Measurements from ENCODE around the gene MAT2B. TPM values are rescaled to one million over a fixed set of nuclear protein-coding genes. Genes with fewer than 3 reads are reported as not detected.

Gene MAT2B
- 73.0 and 79.5 TPM in 2 replicates for total RNA-seq

DNA sequence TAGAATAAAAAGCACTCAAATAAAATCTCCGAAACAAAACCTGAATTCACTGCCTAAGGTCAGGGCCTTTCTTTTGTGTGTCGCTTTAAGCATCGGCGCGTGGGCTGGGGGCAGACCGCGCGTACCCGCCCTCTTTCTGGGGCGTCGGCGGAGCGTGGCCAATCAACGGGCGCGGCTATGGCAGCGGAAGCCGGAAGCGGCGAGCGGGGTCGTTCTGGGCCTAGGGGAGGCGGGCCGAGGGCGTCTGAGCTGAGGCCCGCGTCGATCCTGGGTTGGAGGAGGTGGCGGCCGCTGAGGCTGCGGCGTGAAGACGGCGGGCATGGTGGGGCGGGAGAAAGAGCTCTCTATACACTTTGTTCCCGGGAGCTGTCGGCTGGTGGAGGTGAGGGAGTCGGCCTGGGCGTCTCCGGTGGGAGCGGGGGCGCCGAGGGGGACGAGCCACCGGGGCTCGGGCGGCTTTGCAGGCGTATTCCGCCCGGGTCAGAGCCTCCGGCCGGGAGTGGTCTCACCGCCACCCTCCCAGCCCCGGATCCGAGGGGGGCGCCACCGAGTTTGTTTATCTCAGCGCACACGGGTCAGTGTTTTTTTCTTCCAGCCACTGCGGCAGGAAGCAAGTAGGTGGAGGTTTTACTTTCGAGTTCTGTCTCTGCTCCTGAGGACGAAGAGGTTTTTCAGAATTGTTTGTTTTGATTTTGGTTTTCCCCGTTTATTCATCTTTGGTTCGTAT lies at the start of gene MAT2B:
TSS of gene MAT2B (plus strand) at position 252 of the 727 bp plus-strand sequence. CDS start at position 320, 68 bp downstream.

DNA sequence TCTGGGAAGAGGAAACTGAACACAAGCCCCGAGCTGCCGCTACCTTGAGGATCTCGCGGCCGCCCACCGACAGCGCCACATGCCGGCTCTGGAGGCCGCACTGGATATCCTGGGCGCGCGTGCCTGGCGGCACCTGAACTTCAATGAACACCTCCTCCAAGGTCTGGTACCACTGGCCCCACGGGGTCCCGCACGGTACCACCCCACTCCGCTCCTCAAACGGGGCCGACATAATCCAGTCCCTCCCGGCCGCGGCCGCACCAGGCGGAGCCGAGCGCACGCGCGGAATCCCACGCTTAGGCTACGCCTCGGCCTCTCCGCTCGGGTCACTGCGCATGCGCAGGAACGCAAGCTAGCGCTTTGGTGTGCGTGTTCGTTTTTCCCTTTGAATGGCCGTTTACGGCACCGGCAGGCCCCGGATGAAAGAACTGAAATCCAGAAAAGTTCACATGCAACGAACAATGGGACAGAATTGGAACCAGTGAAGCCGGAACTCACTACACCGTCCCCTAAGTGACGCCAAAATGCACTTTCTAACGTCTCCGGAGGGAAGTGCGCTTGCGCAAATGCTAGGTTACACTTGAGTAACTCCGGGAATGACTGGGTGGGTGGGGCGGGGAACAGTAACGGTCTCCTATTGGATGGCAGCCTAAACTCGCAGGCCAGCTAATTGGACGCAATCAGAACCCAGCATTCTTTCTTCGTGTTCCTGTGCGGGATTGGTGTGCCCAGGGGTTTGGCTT lies 45.4 kb upstream of the MAT2B start, which contains the start of gene NUDCD2:
TSS of gene NUDCD2 (minus strand) at position 284 of the 743 bp plus-strand sequence. CDS start at position 232, 52 bp downstream.

DNA sequence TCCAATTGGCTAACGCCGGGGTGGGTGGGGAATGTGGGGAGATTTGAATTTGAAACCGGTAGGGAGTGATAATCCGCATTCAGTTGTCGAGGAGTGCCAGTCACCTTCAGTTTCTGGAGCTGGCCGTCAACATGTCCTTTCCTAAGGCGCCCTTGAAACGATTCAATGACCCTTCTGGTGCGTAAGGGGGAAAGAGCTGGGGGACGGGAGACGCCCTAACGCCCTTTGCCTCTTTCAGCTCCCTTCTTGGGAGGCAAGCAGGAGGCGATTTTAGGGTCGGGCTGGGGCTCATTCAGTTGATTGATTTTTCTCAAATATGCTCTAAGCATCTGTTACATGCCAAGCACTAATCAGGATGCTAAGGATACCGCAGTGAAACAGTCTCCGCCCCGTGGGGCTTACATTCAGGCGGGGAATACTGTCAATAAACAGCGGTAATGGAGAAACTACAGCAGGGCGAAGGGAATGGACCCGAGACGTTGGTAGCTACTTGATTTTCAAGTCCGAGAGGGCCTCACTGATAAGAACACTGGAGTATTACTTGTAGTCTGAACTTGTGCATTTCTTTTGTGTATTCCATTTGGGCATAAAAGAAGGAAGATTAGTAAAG lies 44.8 kb upstream of the MAT2B start, which contains the start of gene HMMR:
TSS of gene HMMR (plus strand) at position 71 of the 610 bp plus-strand sequence. CDS start at position 132, 61 bp downstream.

Other genes starting within 250 kb of the MAT2B start
- gene CCNG1, start 68.0 kb upstream of the MAT2B start, total RNA-seq: 193 and 321 TPM in 2 replicates
- gene NUDCD2, start 45.5 kb upstream of the MAT2B start, total RNA-seq: 5.2 and 6.9 TPM in 2 replicates
- 15.6 and 29.5 TPM in 2 replicates for gene HMMR, start 45.0 kb upstream of the MAT2B start, total RNA-seq

Data from epithelial cell of alveolus of lung (primary cell).